Fibroblast of lung (primary cell): ENCODE results near the gene OR1A2.

Source experiments
- EZH2 ChIP-seq: IDR thresholded peaks from 2 replicates; pipeline ENCODE4 v1.5.1; 2012; ENCODE audit warnings: low read length, control low read depth, mild to moderate bottlenecking; ENCODE audit errors: missing control alignments
- TF ChIP-seq, protein P1 (sequence below), 2 donors: IDR thresholded peaks in 1 of 2; conservative IDR thresholded peaks in 1 of 2; 1 replicate in 1 of 2; 2 replicates in 1 of 2; pipeline ENCODE4 v1.5.1; 2011 to 2012; ENCODE audit warnings: low read length in 2 of 2, control low read depth in 1 of 2, inconsistent platforms in 1 of 2, low read depth in 1 of 2, mild to moderate bottlenecking in 1 of 2

DNA sequence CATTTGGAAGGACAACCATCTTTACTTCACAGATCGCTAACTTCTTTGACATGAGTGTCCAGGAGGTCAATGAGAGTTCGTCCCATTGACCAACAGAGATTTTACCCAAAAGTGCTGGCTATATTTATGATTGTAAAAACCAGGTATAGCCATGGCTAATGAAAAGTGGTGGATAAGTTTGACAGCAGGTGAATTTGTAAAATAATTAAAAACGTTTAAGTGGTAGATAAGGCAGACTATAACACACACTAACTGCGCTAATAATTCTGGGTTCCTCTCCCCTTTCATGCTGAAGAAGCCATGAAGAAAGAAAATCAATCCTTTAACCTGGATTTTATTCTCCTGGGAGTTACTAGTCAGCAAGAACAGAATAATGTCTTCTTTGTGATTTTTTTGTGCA, at the start of gene OR1A2:
- TF ChIP-seq, protein P1, sequence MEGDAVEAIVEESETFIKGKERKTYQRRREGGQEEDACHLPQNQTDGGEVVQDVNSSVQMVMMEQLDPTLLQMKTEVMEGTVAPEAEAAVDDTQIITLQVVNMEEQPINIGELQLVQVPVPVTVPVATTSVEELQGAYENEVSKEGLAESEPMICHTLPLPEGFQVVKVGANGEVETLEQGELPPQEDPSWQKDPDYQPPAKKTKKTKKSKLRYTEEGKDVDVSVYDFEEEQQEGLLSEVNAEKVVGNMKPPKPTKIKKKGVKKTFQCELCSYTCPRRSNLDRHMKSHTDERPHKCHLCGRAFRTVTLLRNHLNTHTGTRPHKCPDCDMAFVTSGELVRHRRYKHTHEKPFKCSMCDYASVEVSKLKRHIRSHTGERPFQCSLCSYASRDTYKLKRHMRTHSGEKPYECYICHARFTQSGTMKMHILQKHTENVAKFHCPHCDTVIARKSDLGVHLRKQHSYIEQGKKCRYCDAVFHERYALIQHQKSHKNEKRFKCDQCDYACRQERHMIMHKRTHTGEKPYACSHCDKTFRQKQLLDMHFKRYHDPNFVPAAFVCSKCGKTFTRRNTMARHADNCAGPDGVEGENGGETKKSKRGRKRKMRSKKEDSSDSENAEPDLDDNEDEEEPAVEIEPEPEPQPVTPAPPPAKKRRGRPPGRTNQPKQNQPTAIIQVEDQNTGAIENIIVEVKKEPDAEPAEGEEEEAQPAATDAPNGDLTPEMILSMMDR (conservative IDR thresholded peaks at IDR 0.05 in 1 of 2, IDR thresholded peaks at IDR 0.05 in 1 of 2; ENCODE audit: low read depth in 1 of 2, low read length in 2 of 2) = no peak
- TF ChIP-seq EZH2 = no peak
